ENCODE results near the gene KIT.

GRCh38 chr4:54662901-54663585, 5.3 kb downstream of the KIT start:
- TF ChIP-seq CTCF (conservative IDR thresholded peaks at IDR 0.05 in 1 of 2, IDR thresholded peaks at IDR 0.05 in 1 of 2; ENCODE audit: low read depth in 1 of 2, low read length in 2 of 2) = no peak
- no peak for TF ChIP-seq EZH2 (IDR thresholded peaks at IDR 0.05; ENCODE audit: low read length, missing control alignments)
